Measurements from ENCODE around the gene OR10K2.
"Not testable (repeated sequence)": the region's sequence is repeated elsewhere in the genome, so short reads cannot be mapped to it uniquely, and the experiment has no call there.

OR10K2 gene

GRCh38 chr1:158426137-158426536, at the start of gene OR10K2:
TSS of gene OR10K2 (minus strand) at chr1:158426237. CDS start at chr1:158420866, 5,371 bp downstream.
- in situ Hi-C loops (cut with MboI; ENCODE audit: low sequenced_read_pairs) = no loop called here

DNA sequence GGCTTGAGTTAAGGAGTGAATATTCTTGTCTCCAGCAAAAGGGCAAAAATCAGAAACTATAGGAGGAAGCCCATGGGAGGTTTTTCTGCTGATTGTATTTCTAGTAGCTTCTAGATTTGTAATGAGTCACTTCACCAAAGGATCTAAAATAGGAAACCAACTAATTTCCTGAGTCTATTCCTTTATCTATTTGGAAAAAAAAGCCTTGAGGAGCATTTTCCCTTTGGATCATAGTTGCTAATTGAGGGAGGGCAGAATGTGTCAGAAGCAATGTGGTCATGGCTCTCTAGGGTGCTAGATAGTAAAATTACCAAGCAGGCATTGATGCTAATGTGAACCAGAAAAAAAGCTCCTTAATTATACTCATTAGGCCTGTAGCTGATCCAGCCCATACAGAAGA, 45.9 kb upstream of the OR10K2 start, which contains the start of gene OR10R2:
OR10R2 (plus strand) TSS at position 301 of the 400 bp plus-strand sequence. CDS start 106 bp downstream, outside the sequence.
- in situ Hi-C loops (cut with MboI; ENCODE audit: low sequenced_read_pairs) = no loop called here

DNA sequence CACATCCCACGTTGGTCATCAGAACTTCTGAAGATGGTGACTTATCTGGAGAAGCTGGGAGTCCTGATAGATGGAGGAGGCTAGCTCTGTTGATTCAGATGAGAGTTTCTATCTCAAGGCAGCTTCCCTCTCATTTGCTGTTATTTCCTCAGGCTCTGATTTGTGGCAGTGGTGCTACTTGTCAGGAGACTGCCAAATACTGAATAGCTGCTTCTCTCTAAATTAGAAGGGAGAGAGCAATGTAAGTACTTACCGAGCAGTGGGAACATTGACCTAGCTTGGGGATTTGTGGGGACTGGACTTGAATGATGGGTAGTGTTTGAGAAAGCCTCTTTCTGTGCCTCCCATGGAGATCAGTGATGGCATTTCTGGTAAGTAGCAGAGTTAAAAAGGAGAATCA, 35.5 kb upstream of the OR10K2 start, which contains the start of gene OR10K1:
OR10K1 (plus strand) TSS at position 301 of the 400 bp plus-strand sequence. CDS start 3,728 bp downstream, outside the sequence.
- in situ Hi-C loops (cut with MboI; ENCODE audit: low sequenced_read_pairs) = no loop called here

DNA sequence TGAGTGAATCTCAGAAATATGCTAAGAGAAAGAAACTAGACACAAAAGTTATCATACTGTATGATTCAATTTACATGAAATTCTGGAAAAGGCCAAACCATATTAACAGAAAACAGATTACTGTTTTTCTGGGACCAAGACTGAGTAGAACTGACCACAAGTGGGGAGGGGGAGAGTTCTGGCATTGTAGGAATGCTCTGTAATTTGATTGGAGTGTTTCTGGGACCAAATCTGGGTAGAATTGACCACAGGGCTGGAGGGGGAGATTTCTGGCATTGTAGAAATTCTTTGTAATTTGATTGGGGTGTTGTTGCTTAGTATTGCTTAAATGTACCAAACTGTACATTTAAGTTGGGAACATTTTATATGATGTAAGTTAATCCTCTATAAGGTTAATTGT, 32.2 kb upstream of the OR10K2 start:
- in situ Hi-C loops (cut with MboI; ENCODE audit: low sequenced_read_pairs) = no loop called here

DNA sequence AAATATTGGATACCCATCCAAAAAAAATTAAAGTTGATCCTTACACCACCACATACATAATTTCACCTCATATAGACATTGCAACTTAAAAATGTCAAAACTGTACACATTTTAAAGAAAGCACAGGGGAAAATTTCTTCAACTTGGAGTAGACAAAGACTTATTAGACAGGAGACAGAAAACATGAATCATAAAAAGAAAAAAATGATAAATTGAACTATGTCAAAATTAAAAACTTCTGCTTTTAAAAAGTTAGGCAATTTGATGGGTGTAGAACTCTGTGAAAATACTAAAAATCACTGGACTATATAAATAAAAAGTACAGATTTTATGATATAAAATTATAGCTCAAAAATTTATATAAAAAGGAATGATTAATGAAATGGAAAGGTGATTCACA, 31.2 kb upstream of the OR10K2 start:
- in situ Hi-C loops (cut with MboI; ENCODE audit: low sequenced_read_pairs) = no loop called here

DNA sequence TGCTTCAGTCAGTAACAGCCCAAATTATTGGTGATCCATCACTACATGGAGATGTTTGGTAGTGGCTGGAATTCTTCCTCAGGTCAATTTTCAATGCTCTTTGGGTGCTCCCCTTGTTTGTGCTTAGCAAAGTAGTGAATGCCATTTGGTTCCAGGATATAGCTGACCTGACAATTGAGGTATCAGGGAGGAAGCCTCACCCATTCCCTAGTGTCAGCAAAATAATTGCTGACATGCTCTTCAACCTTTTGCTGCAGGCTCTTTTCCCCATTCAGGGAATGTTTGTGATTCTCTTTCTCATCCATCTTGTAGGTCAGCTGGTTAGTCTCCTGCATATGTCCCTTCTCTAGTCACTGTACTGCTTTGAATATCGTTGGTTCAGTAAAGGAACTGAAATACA, 28.5 kb upstream of the OR10K2 start:
- in situ Hi-C loops (cut with MboI; ENCODE audit: low sequenced_read_pairs) = no loop called here

- in situ Hi-C loops (cut with MboI; ENCODE audit: low sequenced_read_pairs) = no loop called here
These were observed 19.3 kb upstream of the OR10K2 start for GRCh38 chr1:158445376-158445775.

DNA sequence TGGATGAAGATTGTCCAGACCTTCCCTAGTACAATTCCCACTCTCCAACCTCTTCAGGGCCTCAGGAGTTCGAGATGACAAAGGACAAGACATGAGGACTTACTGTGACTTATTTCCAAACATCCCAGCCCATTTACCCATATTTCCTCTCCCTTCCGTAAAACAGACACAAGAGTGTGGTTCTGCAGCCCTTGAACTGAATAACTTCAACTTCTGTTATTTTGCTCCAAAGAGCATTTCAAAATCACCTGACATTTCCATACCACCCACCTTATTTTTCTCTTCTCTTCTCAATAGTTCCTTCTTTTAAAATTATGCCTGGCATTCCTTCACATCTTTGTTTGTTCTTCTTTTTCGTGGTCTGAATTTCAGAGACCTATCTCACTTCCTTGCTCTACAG, 8.7 kb upstream of the OR10K2 start:
- in situ Hi-C loops (cut with MboI; ENCODE audit: low sequenced_read_pairs) = no loop called here

DNA sequence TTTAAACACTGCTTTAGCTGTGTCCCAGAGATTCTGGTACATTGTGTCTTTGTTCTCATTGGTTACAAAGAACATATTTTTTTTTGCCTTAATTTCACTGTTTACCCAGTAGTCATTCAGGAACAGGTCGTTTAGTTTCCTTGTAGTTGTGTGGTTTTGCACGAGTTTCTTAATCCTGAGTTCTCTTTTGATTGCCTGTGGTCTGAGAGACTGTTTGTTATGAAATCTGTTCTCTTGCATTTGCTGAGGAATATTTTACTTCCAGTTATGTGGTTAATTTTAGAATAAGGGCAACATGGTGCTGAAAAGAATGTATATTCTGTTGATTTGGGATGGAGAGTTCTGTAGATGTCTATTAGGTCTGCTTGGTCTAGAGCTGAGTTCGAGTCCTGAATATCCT, 4.1 kb upstream of the OR10K2 start:
- in situ Hi-C loops (cut with MboI; ENCODE audit: low sequenced_read_pairs) = not testable (repeated sequence)

GRCh38 chr1:158425027-158425426, 1.0 kb downstream of the OR10K2 start:
- in situ Hi-C loops (cut with MboI; ENCODE audit: low sequenced_read_pairs) = no loop called here

GRCh38 chr1:158422212-158422611, 3.8 kb downstream of the OR10K2 start:
- in situ Hi-C loops (cut with MboI; ENCODE audit: low sequenced_read_pairs) = no loop called here

DNA sequence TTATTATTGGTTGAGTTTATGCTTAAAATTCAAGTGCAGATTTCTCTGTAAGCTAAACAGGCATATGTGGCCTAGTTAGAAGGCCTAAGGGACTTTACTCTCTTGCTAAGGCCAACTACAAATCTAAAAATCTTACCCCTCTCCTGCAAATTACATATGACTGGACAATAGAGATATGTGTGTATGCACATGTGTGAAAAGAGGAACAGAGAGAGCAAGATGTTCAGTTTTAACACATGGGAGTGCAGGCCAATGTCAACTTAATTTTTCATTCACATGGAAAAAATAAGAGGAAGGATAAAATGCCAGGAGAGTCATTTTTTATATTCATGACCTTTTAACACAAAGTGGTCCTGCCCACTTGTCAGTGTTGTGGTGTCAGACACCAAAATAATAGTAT, 8.5 kb downstream of the OR10K2 start:
- in situ Hi-C loops (cut with MboI; ENCODE audit: low sequenced_read_pairs) = no loop called here

DNA sequence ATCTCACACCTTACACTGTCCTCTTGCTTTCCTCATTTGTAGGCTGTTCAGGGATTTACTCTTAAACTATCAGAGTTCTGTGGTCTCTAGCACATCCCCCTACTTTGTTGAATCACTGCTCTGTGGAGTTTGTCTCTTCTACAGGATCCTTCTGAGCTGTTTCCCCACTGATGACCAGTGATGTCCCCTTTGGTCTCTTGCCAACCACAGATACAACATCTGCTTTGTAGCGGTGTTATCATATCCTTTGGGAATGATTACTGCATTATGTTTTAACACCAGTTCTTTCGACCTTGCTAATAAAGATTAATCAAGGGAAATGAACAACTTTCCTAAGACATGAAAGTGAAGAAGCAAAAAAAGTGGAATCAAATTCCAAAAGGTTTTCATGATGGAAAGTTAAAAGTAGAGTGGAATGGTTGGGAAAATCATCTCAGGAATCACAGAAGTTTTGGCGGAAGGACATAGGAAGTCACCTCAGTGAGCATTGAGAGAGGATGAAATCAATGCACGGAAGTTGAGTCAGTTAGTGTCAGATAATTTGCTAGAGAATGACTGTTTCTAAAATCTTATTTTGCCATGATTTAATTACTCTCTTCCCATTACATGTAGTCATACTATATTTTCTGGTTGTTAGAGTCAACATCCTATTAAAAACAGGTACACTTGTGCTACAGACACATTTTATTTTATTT, 11.2 kb downstream of the OR10K2 start:
- in situ Hi-C loops (cut with MboI; ENCODE audit: low sequenced_read_pairs) = no loop called here

- in situ Hi-C loops (cut with MboI; ENCODE audit: low sequenced_read_pairs) = no loop called here
These were observed 18.9 kb downstream of the OR10K2 start for GRCh38 chr1:158407092-158407491.

GRCh38 chr1:158400871-158401270, 25.2 kb downstream of the OR10K2 start:
- in situ Hi-C loops (cut with MboI; ENCODE audit: low sequenced_read_pairs) = no loop called here

- in situ Hi-C loops (cut with MboI; ENCODE audit: low sequenced_read_pairs) = no loop called here
These were observed 27.1 kb downstream of the OR10K2 start, which contains the start of gene OR10T2 for GRCh38 chr1:158398818-158399514. TSS of gene OR10T2 (minus strand) at chr1:158399466. CDS start at chr1:158399466, 0 bp downstream.

DNA sequence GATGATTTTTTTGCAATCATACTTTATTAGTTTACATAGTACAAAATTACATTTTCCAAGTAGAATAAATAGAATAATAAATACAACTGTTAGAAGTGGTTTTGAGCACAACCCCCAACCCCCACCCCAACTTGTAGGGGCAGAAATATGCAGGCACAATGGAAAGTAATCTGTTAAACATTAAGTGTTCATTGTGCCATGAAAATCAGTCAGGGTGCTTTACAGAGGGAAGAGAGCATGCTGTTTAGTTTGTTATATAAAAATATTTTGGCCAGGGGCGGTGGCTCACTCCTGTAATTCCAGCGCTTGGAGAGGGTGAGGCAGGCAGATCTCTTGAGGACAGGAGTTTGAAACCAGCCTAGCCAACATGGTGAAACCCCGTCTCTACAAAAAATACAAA, 29.4 kb downstream of the OR10K2 start:
- in situ Hi-C loops (cut with MboI; ENCODE audit: low sequenced_read_pairs) = no loop called here

DNA sequence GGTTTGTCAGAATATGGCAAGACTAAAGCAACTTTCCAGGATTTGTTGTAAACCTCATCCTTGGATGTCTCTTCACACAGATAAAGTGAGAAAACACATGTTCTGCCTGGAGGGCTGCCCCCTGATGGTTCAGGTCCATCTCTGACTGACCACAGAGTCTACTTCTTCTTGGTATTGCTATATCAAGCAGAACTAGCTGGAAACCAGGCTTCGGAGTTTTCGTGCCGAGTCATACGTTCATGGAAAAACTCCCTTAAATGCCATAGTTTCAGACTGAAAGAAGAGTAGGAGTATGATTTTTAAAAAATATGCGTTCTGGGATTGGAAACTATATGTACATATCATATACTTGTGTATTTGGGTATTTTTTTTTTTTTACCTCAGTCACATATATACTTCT, 32.6 kb downstream of the OR10K2 start:
- in situ Hi-C loops (cut with MboI; ENCODE audit: low sequenced_read_pairs) = no loop called here

GRCh38 chr1:158391099-158391498, 34.9 kb downstream of the OR10K2 start:
- in situ Hi-C loops (cut with MboI; ENCODE audit: low sequenced_read_pairs) = no loop called here

DNA sequence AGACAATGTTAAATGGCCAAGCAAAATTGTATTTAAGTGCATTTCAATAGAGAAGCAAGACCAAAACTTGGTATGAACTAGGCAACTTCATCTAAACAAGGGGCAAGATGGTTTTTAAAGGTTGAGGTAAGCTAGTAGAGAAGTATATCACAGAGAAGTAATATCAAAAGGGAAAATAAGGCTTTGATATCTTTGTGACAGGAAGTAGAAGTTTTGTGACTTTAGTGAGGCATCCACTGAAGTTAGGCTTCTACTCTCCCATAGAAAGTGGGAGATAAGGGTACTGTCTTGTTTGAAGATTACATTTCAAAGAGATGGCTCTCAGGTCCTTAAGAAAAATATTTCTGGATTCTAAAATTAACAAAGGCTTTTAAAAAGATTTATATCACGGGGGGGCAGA, 35.7 kb downstream of the OR10K2 start:
- in situ Hi-C loops (cut with MboI; ENCODE audit: low sequenced_read_pairs) = no loop called here

DNA sequence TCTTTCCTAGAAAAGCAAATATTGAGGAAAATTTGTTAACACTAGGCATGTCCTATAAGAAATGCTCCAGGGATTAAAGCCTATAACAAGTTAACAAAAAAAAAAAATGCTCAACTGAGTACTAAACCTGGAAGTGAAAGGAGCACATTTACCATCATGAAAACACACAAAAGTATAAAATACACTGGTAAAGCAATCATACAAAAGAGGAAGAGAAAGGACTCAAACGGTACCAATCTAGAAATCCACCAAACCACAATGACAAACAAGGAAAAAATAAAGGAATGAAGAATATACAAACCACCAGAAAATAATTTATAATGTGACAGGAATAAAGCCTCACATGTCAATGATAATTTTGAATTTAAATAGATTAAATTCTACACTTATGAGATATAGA, 51.2 kb downstream of the OR10K2 start:
- in situ Hi-C loops (cut with MboI; ENCODE audit: low sequenced_read_pairs) = no loop called here

DNA sequence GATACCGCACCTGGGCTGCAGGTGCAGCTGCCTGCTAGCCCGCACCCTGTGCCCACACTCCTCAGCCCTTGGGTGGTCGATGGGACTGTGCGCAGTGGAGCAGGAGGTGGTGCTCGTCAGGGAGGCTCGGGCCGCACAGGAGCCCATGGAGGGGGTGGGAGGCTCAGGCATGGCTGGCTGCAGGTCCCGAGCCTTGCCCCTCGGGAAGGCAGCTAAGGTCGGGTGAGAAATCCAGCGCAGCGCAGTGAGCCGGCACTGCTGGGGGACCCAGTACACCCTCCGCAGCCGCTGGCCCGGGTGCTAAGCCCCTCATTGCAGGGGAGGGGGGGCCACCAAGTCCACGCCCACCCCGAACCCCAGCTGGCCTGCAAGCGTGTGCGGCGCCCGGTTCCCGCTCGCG, 51.9 kb downstream of the OR10K2 start:
- in situ Hi-C loops (cut with MboI; ENCODE audit: low sequenced_read_pairs) = not testable (repeated sequence)

Measured in HL-60/S4 treated with phorbol 12-myristate 13-acetate at 8.2 ng/mL for 4 days and 3 days (cell line).